GM12878 (cell line): ENCODE results near the gene TMX4.

Experiments
- GABPA ChIP-seq: IDR thresholded peaks from 2 replicates; pipeline ENCODE4 v1.6.1; 2014; ENCODE audit warnings: antibody characterized with exemption, low read depth, mild to moderate bottlenecking, inconsistent platforms
- KDM1A ChIP-seq: fragments of 200-600 bp; sonication (generic); IDR thresholded peaks from 2 replicates; pipeline ENCODE4 v1.6.1; 2016; ENCODE audit warnings: borderline replicate concordance
- MXI1 ChIP-seq: fragments of 150-350 bp; IDR thresholded peaks from 2 replicates; pipeline ENCODE4 v1.6.1; 2011; ENCODE audit warnings: low read depth, mild to moderate bottlenecking, inconsistent platforms, low read length, improper control_type of control experiment
- NR2C2 ChIP-seq: IDR thresholded peaks from 2 replicates; pipeline ENCODE4 v1.6.1; 2011; ENCODE audit warnings: borderline replicate concordance, low read depth; ENCODE audit not compliant: control insufficient read depth, insufficient read length
- SIX5 ChIP-seq: IDR thresholded peaks from 2 replicates; pipeline ENCODE4 v1.6.1; 2011; ENCODE audit warnings: mild to moderate bottlenecking, low read depth, low read length, moderate library complexity; ENCODE audit not compliant: severe bottlenecking
- SRF ChIP-seq, 2 experiments: IDR thresholded peaks; 2 replicates each; pipeline ENCODE4 v1.6.1; 2011; ENCODE audit warnings: low read depth in 2 of 2, low read length in 2 of 2, mild to moderate bottlenecking in 1 of 2, moderate library complexity in 1 of 2
- ZNF384 ChIP-seq: IDR thresholded peaks from 2 replicates; pipeline ENCODE4 v1.6.1; 2012; ENCODE audit warnings: low read depth, mild to moderate bottlenecking, low read length, improper control_type of control experiment, borderline replicate concordance
- TF ChIP-seq, protein P1 (sequence below), 3 experiments: IDR thresholded peaks in 2 of 3; conservative IDR thresholded peaks in 1 of 3; 2 replicates each; pipeline ENCODE4 v1.5.1; 2011; ENCODE audit warnings: low read depth in 3 of 3, low read length in 3 of 3, mild to moderate bottlenecking in 3 of 3, control low read depth in 2 of 3, moderate library complexity in 2 of 3, inconsistent platforms in 1 of 3, mixed read lengths in 1 of 3; ENCODE audit not compliant: control insufficient read depth in 2 of 3, insufficient read depth in 1 of 3; ENCODE audit errors: extremely low read depth in 1 of 3
- TF ChIP-seq, protein P2 (sequence below): IDR thresholded peaks from 2 replicates; pipeline ENCODE4 v1.6.1; 2011; ENCODE audit warnings: low read depth, mild to moderate bottlenecking, low read length, moderate library complexity, borderline replicate concordance; ENCODE audit errors: extremely low read depth

DNA sequence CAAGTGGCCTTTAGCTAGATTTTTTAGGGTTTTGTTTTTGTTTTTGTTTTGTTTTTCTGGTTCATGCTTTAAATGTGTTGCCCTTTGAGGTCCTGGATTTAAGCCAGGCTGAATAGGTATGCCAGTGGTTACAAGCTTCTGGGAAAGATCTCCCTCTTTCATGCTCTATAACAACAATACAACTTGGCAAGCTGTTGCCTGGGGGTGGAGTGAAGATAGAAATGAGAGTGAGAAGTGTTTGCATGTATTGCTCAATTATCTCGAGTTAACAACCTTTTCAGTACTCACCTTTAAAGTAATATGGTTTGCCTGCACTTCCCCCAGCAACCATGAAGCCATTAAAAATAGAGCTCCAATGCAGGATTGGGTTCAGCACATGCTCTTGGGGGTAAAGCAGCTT is 60.1 kb downstream of the TMX4 start:
- TF ChIP-seq SRF (IDR thresholded peaks at IDR 0.05; ENCODE audit: low read depth in 2 of 2, low read length in 2 of 2) (no peak), ZNF384 (no peak), SIX5 (no peak), MXI1 (no peak), NR2C2 (no peak), GABPA (no peak), KDM1A (no peak)
- TF ChIP-seq, protein P1, sequence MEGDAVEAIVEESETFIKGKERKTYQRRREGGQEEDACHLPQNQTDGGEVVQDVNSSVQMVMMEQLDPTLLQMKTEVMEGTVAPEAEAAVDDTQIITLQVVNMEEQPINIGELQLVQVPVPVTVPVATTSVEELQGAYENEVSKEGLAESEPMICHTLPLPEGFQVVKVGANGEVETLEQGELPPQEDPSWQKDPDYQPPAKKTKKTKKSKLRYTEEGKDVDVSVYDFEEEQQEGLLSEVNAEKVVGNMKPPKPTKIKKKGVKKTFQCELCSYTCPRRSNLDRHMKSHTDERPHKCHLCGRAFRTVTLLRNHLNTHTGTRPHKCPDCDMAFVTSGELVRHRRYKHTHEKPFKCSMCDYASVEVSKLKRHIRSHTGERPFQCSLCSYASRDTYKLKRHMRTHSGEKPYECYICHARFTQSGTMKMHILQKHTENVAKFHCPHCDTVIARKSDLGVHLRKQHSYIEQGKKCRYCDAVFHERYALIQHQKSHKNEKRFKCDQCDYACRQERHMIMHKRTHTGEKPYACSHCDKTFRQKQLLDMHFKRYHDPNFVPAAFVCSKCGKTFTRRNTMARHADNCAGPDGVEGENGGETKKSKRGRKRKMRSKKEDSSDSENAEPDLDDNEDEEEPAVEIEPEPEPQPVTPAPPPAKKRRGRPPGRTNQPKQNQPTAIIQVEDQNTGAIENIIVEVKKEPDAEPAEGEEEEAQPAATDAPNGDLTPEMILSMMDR (IDR thresholded peaks at IDR 0.05 in 2 of 3, conservative IDR thresholded peaks at IDR 0.05 in 1 of 3; ENCODE audit: control insufficient read depth in 2 of 3, extremely low read depth in 1 of 3, insufficient read depth in 1 of 3, low read depth in 3 of 3, low read length in 3 of 3): no peak
- TF ChIP-seq, protein P2, sequence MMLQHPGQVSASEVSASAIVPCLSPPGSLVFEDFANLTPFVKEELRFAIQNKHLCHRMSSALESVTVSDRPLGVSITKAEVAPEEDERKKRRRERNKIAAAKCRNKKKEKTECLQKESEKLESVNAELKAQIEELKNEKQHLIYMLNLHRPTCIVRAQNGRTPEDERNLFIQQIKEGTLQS: no peak
